Tibial nerve (tissue), 4 donors: ENCODE results near the gene TBC1D1. TPM values are rescaled to one million over a fixed set of nuclear protein-coding genes. Genes with fewer than 3 reads are reported as not detected.

Source experiments
- DNase-seq, 2 donors: peaks; one replicate each; pipeline ENCODE4 v3.0.0-alpha.2; 2019; ENCODE audit warnings: low spot score in 2 of 2
- H3K27ac ChIP-seq, 4 donors: fragments of 200-600 bp; sonication (generic) in 3 of 4; one replicate each; pipeline ENCODE4 v1.5.1; 2017 to 2019; ENCODE audit warnings: mild to moderate bottlenecking in 1 of 4
- H3K27me3 ChIP-seq, 2 donors: fragments of 200-600 bp; sonication (generic) in 1 of 2; one replicate each; pipeline versions ENCODE4 v1.5.1 to v1.6.0; 2017 to 2019
- H3K36me3 ChIP-seq, 3 donors: fragments of 200-600 bp; sonication (generic); one replicate each; pipeline ENCODE4 v1.5.1; 2018 to 2019
- H3K4me1 ChIP-seq, 4 donors: fragments of 200-600 bp; sonication (generic) in 3 of 4; one replicate each; pipeline ENCODE4 v1.5.1; 2017 to 2019
- H3K4me3 ChIP-seq, 4 donors: fragments of 200-600 bp; sonication (generic) in 3 of 4; one replicate each; pipeline ENCODE4 v1.5.1; 2017 to 2019; ENCODE audit warnings: mild to moderate bottlenecking in 1 of 4, moderate library complexity in 1 of 4
- H3K9me3 ChIP-seq, 4 donors: fragments of 200-600 bp; sonication (generic) in 3 of 4; one replicate each; pipeline ENCODE4 v1.5.1; 2017 to 2019
- CTCF ChIP-seq, 5 experiments: fragments of 200-600 bp in 3 of 5; fragments of 450-650 bp in 2 of 5; sonication (generic) in 3 of 5; IDR thresholded peaks; one replicate each; pipeline ENCODE4 v1.5.1; 2016 to 2019; ENCODE audit warnings: antibody characterized with exemption in 5 of 5, mild to moderate bottlenecking in 3 of 5, moderate library complexity in 2 of 5
- EP300 ChIP-seq, 2 donors: sonication (generic); formaldehyde crosslinking; IDR thresholded peaks; one replicate each; pipeline ENCODE4 v1.6.1; 2017; ENCODE audit warnings: antibody characterized with exemption in 2 of 2, mild to moderate bottlenecking in 1 of 2
- POLR2A ChIP-seq, 2 donors: fragments of 450-650 bp; IDR thresholded peaks; one replicate each; pipeline ENCODE4 v1.6.1; 2017; ENCODE audit warnings: antibody characterized with exemption in 2 of 2, mild to moderate bottlenecking in 2 of 2, moderate library complexity in 2 of 2
- WGBS, 2 donors: methylation state at CpG; one replicate each; pipeline ENCODE4 v1.1.5; 2018; 5-methylcytosine and 5-hydroxymethylcytosine counted together
- total RNA-seq, 4 donors: library from RNA; depleted of rRNA; stranded (reverse); fragments of >200 nt; gene quantifications; one replicate each; pipeline ENCODE4 v1.1.0, GENCODE V29; 2016

The TBC1D1 gene
- total RNA-seq, 4 donors from 2014 or later: 41.6 to 97.8 (median 62.5) TPM

GRCh38 chr4:38075370-38076152 is 184.7 kb downstream of the TBC1D1 start:
- WGBS, 2 donors: 68 to 71% methylated on average over 6 of the region's 6 CpGs
- peak in 1 of 2 donors; percentile 60 for DNase-seq
- Histone ChIP-seq H3K27ac (peak overlapping the region in 3 of 4 donors; percentile 58 to 70 (median 69)), H3K36me3 (no peaks in the 10 kb centered on the region), H3K4me3 (no peak overlapping the region), H3K27me3 (no peaks in the 10 kb centered on the region), H3K9me3 (no peaks in the 10 kb centered on the region), H3K4me1 (peaks cover 0 to 39% (median 11%) of the 10 kb centered on the region in 4 donors)
- TF ChIP-seq EP300 (IDR thresholded peaks at IDR 0.05) (peak; percentile 64 to 85), POLR2A (IDR thresholded peaks at IDR 0.05) (no peak), CTCF (IDR thresholded peaks at IDR 0.05) (no peak)

DNA sequence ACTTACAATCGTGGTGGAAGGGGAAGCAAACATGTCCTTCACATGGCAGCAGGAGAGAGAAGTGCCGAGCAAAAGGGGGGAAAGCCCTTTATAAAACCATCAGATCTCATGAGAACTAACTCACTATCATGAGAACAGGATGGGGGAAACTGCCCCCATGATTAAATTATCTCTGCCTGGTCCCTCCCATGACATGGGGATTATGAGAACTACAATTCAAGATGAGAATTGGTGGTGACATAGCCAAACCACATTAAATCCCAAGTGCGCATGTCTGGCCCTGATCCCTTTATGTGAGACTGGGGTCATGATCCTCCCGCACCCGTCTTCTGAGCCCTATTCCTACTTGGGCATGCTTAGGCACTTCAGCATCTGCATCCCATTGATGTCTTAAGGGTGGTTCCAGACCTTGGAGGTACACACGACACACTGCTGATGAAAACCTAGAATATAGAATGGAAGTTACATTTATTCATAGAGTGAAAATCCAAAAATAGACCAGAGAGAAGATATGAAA is 185.3 kb downstream of the TBC1D1 start:
- Histone ChIP-seq H3K9me3 (no peaks in the 10 kb centered on the region), H3K4me1 (peaks cover 0 to 44% (median 13%) of the 10 kb centered on the region in 4 donors), H3K27me3 (no peaks in the 10 kb centered on the region), H3K36me3 (no peaks in the 10 kb centered on the region), H3K27ac (peak overlapping the region in 3 of 4 donors; percentile 42 to 69 (median 58)), H3K4me3 (no peak overlapping the region)
- DNase-seq: no peak
- no peak for TF ChIP-seq EP300 (IDR thresholded peaks at IDR 0.05)
- no peak for TF ChIP-seq CTCF (IDR thresholded peaks at IDR 0.05)
- no peak for TF ChIP-seq POLR2A (IDR thresholded peaks at IDR 0.05)
- WGBS, 2 donors: 88 to 96% methylated on average over 6 of the region's 6 CpGs

DNA sequence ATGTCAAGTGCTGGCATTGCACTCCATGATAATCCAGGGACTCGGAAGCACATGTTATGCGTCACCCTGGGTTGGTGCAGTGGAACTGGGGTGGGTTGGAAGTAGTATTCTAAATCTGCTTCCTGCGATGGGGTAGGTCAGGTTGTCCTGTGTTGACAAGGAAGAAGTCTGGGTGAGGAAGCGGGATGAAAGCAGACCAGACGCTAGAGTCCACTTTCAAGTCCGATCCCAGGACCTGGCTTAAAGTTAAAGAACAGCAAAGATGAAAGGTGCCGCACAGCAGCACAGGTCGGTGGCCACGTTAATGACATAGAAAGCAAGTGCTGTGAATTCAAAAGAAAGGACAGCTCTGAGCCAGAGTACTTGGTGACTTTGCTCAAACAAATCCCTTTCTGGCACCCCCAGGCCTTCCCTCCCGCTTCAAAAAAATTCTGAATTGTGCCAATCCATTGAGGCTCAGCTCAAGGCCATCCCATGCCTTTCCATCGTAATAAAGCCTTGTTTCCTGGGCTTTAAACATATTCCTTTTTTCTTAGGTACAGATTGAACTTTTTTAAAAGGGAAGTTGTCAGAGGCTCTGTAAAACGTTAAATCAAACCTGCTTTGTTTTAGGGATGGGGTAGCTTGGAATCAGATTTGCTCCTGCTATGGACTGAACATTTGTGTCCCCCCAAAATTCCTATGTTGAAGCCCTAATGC is 187.1 kb downstream of the TBC1D1 start:
- TF ChIP-seq CTCF (IDR thresholded peaks at IDR 0.05) (no peak), EP300 (IDR thresholded peaks at IDR 0.05) (no peak), POLR2A (IDR thresholded peaks at IDR 0.05) (no peak)
- Histone ChIP-seq H3K27ac (peak overlapping the region in 3 of 4 donors; percentile 56 to 79 (median 72)), H3K4me1 (peaks cover 0 to 51% (median 26%) of the 10 kb centered on the region in 4 donors), H3K9me3 (no peaks in the 10 kb centered on the region), H3K4me3 (no peak overlapping the region), H3K36me3 (no peaks in the 10 kb centered on the region), H3K27me3 (no peaks in the 10 kb centered on the region)
- no peak for DNase-seq
- WGBS, 2 donors: 80 to 85% methylated on average over 12 of the region's 12 CpGs

- 58 to 60% methylated on average over 7 of the region's 7 CpGs for WGBS, 2 donors
- Histone ChIP-seq H3K27me3 (no peaks in the 10 kb centered on the region), H3K36me3 (no peaks in the 10 kb centered on the region), H3K4me3 (no peak overlapping the region), H3K4me1 (peaks cover 0 to 57% (median 32%) of the 10 kb centered on the region in 4 donors), H3K27ac (peak overlapping the region in 3 of 4 donors; percentile 56 to 79 (median 72)), H3K9me3 (no peaks in the 10 kb centered on the region)
- DNase-seq: no peak
- TF ChIP-seq POLR2A (IDR thresholded peaks at IDR 0.05) (no peak), EP300 (IDR thresholded peaks at IDR 0.05) (no peak), CTCF (IDR thresholded peaks at IDR 0.05) (no peak)
Observed at GRCh38 chr4:38078590-38079421, 187.9 kb downstream of the TBC1D1 start.
